HepG2 (cell line): ENCODE results near the gene MTM1. TPM values are rescaled to one million over a fixed set of nuclear protein-coding genes. Genes with fewer than 3 reads are reported as not detected.

Experiments
- DNMT1 ChIP-seq: sonication (generic); formaldehyde crosslinking; IDR thresholded peaks from 2 replicates; pipeline ENCODE4 v1.5.1; 2020; ENCODE audit warnings: mild to moderate bottlenecking, missing genetic modification reagents
- HES4 ChIP-seq: sonication (generic); formaldehyde crosslinking; IDR thresholded peaks from 2 replicates; pipeline ENCODE4 v1.9.0; 2021; ENCODE audit warnings: mild to moderate bottlenecking, missing genetic modification reagents, borderline replicate concordance
- MAZ ChIP-seq, 2 experiments: sonication (generic) in 1 of 2; formaldehyde crosslinking in 1 of 2; IDR thresholded peaks; 2 replicates each; pipeline versions ENCODE4 v1.5.0 to v1.6.1; 2012 to 2020; ENCODE audit warnings: low read depth in 2 of 2, mild to moderate bottlenecking in 2 of 2, borderline replicate concordance in 1 of 2, improper control_type of control experiment in 1 of 2, low read length in 1 of 2, missing genetic modification reagents in 1 of 2, moderate library complexity in 1 of 2
- MEF2D ChIP-seq: sonication (generic); formaldehyde crosslinking; IDR thresholded peaks from 2 replicates; pipeline ENCODE4 v1.5.1; 2020; ENCODE audit warnings: mild to moderate bottlenecking, missing genetic modification reagents
- MIXL1 ChIP-seq: IDR thresholded peaks from 2 replicates; pipeline ENCODE4 v1.6.1; 2016
- SMAD3 ChIP-seq: sonication (generic); formaldehyde crosslinking; IDR thresholded peaks from 2 replicates; pipeline ENCODE4 v1.4.0; 2020; ENCODE audit warnings: missing genetic modification reagents
- SRSF4 ChIP-seq: fragments of 200-400 bp; formaldehyde crosslinking; IDR thresholded peaks from one replicate; pipeline ENCODE4 v1.6.1; 2018; ENCODE audit warnings: mild to moderate bottlenecking, low read depth, low read length, moderate library complexity; ENCODE audit not compliant: poor library complexity, severe bottlenecking
- ZNF563 ChIP-seq: sonication (generic); formaldehyde crosslinking; IDR thresholded peaks from 2 replicates; pipeline ENCODE4 v1.8.0; 2022; ENCODE audit warnings: mild to moderate bottlenecking, moderate library complexity, missing genetic modification reagents
- ZNF616 ChIP-seq: sonication (generic); formaldehyde crosslinking; IDR thresholded peaks from 2 replicates; pipeline ENCODE4 v1.5.0; 2020; ENCODE audit warnings: low read depth, mild to moderate bottlenecking, missing genetic modification reagents
- ZNF761 ChIP-seq: sonication (generic); formaldehyde crosslinking; conservative IDR thresholded peaks from 2 replicates; pipeline ENCODE4 v1.4.0; 2020; ENCODE audit warnings: mild to moderate bottlenecking, missing genetic modification reagents
- ZNF777 ChIP-seq: sonication (generic); formaldehyde crosslinking; IDR thresholded peaks from 2 replicates; pipeline ENCODE4 v1.4.0; 2020; ENCODE audit warnings: missing genetic modification reagents
- polyA plus RNA-seq, 8 experiments: library from polyadenylated mRNA; depleted of rRNA in 3 of 8; stranded (reverse) in 7 of 8; unstranded in 1 of 8; fragments of >200 nt; fragmentation: Illumina TruSeq in 4 of 8; extraction: Trizol in 4 of 8; gene quantifications; 2 replicates each; pipeline versions ENCODE4 v1.2.1 to v1.2.3, GENCODE V29; 2011 to 2016; ENCODE audit warnings: low read depth in 4 of 8, missing spikeins in 1 of 8, mixed read lengths in 1 of 8; ENCODE audit not compliant: insufficient read depth in 1 of 8
- total RNA-seq, 5 experiments: library from RNA; depleted of rRNA; stranded (reverse); fragments of >200 nt; fragmentation: Illumina TruSeq; extraction: Trizol; gene quantifications; 2 replicates each; pipeline ENCODE4 v1.2.3, GENCODE V29; 2016; ENCODE audit warnings: low read depth in 1 of 5
- TF ChIP-seq, protein P1 (sequence below): sonication (generic); formaldehyde crosslinking; IDR thresholded peaks from 2 replicates; pipeline ENCODE4 v1.5.1; 2020; ENCODE audit warnings: missing genetic modification reagents, mild to moderate bottlenecking, borderline replicate concordance
- TF ChIP-seq, protein P2 (sequence below): IDR thresholded peaks from 2 replicates; pipeline ENCODE4 v1.6.1; 2016; ENCODE audit warnings: control low read depth
- TF ChIP-seq, protein P3 (sequence below): sonication (generic); formaldehyde crosslinking; IDR thresholded peaks from 2 replicates; pipeline ENCODE4 v1.4.0; 2020; ENCODE audit warnings: mild to moderate bottlenecking, missing genetic modification reagents
- TF ChIP-seq, protein P4 (sequence below): IDR thresholded peaks from 2 replicates; pipeline ENCODE4 v1.6.1; 2016; ENCODE audit warnings: low read depth, control low read depth
- TF ChIP-seq, protein P5 (sequence below): IDR thresholded peaks from 2 replicates; pipeline ENCODE4 v1.6.1; 2016; ENCODE audit warnings: missing genetic modification reagents, missing compliant biosample characterization
- TF ChIP-seq, protein P6 (sequence below): sonication (generic); formaldehyde crosslinking; conservative IDR thresholded peaks from 2 replicates; pipeline ENCODE4 v1.8.0; 2022; ENCODE audit warnings: low read depth, missing genetic modification reagents

MTM1 gene
- total and polyA plus RNA-seq, 2 of the 13 experiments (the other 11 are each of a cell fraction or from before 2014, with no cell fraction given) = 12.0 to 15.2 TPM

DNA sequence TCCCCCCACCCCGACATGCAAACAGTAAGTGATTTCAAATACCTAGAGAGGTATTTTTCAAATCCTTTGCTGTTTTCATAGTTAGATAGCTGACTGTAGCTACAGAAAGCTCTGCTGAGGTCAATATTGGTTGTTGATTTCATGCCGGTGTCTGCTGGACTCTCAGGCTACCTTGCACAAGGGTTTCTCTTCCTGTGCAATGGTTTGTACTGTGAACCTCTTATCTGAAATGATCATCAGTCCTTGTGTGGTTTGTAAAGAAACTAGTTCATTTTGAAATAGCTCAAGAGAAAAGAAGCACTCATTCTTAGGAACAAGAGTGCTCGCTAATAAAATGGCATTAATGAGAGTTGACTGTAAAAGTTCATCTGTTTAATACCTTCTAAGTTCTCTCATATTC is 2.1 kb downstream of the MTM1 start (continued):
- TF ChIP-seq, protein P1, sequence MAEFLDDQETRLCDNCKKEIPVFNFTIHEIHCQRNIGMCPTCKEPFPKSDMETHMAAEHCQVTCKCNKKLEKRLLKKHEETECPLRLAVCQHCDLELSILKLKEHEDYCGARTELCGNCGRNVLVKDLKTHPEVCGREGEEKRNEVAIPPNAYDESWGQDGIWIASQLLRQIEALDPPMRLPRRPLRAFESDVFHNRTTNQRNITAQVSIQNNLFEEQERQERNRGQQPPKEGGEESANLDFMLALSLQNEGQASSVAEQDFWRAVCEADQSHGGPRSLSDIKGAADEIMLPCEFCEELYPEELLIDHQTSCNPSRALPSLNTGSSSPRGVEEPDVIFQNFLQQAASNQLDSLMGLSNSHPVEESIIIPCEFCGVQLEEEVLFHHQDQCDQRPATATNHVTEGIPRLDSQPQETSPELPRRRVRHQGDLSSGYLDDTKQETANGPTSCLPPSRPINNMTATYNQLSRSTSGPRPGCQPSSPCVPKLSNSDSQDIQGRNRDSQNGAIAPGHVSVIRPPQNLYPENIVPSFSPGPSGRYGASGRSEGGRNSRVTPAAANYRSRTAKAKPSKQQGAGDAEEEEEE = no peak
- TF ChIP-seq, protein P2, sequence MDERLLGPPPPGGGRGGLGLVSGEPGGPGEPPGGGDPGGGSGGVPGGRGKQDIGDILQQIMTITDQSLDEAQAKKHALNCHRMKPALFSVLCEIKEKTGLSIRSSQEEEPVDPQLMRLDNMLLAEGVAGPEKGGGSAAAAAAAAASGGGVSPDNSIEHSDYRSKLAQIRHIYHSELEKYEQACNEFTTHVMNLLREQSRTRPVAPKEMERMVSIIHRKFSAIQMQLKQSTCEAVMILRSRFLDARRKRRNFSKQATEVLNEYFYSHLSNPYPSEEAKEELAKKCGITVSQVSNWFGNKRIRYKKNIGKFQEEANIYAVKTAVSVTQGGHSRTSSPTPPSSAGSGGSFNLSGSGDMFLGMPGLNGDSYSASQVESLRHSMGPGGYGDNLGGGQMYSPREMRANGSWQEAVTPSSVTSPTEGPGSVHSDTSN = no peak
- no peak for TF ChIP-seq ZNF777
- TF ChIP-seq, protein P3, sequence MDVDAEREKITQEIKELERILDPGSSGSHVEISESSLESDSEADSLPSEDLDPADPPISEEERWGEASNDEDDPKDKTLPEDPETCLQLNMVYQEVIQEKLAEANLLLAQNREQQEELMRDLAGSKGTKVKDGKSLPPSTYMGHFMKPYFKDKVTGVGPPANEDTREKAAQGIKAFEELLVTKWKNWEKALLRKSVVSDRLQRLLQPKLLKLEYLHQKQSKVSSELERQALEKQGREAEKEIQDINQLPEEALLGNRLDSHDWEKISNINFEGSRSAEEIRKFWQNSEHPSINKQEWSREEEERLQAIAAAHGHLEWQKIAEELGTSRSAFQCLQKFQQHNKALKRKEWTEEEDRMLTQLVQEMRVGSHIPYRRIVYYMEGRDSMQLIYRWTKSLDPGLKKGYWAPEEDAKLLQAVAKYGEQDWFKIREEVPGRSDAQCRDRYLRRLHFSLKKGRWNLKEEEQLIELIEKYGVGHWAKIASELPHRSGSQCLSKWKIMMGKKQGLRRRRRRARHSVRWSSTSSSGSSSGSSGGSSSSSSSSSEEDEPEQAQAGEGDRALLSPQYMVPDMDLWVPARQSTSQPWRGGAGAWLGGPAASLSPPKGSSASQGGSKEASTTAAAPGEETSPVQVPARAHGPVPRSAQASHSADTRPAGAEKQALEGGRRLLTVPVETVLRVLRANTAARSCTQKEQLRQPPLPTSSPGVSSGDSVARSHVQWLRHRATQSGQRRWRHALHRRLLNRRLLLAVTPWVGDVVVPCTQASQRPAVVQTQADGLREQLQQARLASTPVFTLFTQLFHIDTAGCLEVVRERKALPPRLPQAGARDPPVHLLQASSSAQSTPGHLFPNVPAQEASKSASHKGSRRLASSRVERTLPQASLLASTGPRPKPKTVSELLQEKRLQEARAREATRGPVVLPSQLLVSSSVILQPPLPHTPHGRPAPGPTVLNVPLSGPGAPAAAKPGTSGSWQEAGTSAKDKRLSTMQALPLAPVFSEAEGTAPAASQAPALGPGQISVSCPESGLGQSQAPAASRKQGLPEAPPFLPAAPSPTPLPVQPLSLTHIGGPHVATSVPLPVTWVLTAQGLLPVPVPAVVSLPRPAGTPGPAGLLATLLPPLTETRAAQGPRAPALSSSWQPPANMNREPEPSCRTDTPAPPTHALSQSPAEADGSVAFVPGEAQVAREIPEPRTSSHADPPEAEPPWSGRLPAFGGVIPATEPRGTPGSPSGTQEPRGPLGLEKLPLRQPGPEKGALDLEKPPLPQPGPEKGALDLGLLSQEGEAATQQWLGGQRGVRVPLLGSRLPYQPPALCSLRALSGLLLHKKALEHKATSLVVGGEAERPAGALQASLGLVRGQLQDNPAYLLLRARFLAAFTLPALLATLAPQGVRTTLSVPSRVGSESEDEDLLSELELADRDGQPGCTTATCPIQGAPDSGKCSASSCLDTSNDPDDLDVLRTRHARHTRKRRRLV = no peak
- no peak for TF ChIP-seq ZNF563 (CRISPR knock-in tag)
- TF ChIP-seq, protein P4, sequence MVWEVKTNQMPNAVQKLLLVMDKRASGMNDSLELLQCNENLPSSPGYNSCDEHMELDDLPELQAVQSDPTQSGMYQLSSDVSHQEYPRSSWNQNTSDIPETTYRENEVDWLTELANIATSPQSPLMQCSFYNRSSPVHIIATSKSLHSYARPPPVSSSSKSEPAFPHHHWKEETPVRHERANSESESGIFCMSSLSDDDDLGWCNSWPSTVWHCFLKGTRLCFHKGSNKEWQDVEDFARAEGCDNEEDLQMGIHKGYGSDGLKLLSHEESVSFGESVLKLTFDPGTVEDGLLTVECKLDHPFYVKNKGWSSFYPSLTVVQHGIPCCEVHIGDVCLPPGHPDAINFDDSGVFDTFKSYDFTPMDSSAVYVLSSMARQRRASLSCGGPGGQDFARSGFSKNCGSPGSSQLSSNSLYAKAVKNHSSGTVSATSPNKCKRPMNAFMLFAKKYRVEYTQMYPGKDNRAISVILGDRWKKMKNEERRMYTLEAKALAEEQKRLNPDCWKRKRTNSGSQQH (CRISPR knock-in tag) = no peak
- no peak for TF ChIP-seq ZNF616
- TF ChIP-seq ZNF761 = no peak
- TF ChIP-seq MEF2D (CRISPR knock-in tag) = no peak
- TF ChIP-seq, protein P5, sequence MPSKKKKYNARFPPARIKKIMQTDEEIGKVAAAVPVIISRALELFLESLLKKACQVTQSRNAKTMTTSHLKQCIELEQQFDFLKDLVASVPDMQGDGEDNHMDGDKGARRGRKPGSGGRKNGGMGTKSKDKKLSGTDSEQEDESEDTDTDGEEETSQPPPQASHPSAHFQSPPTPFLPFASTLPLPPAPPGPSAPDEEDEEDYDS (CRISPR knock-in tag) = peak; percentile 21; the same call in 1 of the 2 replicates
- 0 out of 2 replicates have a peak, but pooled peaks have one; percentile 17 for TF ChIP-seq MIXL1
- TF ChIP-seq, protein P6, sequence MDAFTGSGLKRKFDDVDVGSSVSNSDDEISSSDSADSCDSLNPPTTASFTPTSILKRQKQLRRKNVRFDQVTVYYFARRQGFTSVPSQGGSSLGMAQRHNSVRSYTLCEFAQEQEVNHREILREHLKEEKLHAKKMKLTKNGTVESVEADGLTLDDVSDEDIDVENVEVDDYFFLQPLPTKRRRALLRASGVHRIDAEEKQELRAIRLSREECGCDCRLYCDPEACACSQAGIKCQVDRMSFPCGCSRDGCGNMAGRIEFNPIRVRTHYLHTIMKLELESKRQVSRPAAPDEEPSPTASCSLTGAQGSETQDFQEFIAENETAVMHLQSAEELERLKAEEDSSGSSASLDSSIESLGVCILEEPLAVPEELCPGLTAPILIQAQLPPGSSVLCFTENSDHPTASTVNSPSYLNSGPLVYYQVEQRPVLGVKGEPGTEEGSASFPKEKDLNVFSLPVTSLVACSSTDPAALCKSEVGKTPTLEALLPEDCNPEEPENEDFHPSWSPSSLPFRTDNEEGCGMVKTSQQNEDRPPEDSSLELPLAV = no peak
- no peak for TF ChIP-seq SRSF4
- TF ChIP-seq MAZ (IDR thresholded peaks at IDR 0.05; ENCODE audit: borderline replicate concordance, low read depth, low read length) = 0 out of 2 replicates have a peak, but pooled peaks have one; percentile 34
- TF ChIP-seq MAZ (CRISPR knock-in tag; IDR thresholded peaks at IDR 0.05; ENCODE audit: low read depth) = no peak
- no peak for TF ChIP-seq DNMT1 (CRISPR knock-in tag)
- TF ChIP-seq HES4 (CRISPR knock-in tag) = no peak
- no peak for TF ChIP-seq SMAD3 (CRISPR knock-in tag)
